Stimulated activated CD8-positive, alpha-beta memory T cell treated with anti-CD3 and anti-CD28 coated beads, Interleukin-12 subunit alpha, Interleukin-12 subunit beta, amount 100 ng/mL, for 1 hour (primary cell): Measurements from ENCODE around the gene PSMB5.

Experiments
- DNase-seq: peaks from one replicate; pipeline ENCODE4 v3.0.0-alpha.2; 2020; ENCODE audit warnings: low read depth

PSMB5 gene

GRCh38 chr14:23043754-23044153 lies 9.1 kb upstream of the PSMB5 start:
- DNase-seq: no peak

- DNase-seq: no peak
Observed at GRCh38 chr14:23043145-23043544, 8.4 kb upstream of the PSMB5 start.

GRCh38 chr14:23042162-23042965 lies 7.7 kb upstream of the PSMB5 start, which contains the start of gene PSMB11:
TSS of gene PSMB11 (plus strand) at chr14:23042212. CDS start at chr14:23042226, 14 bp downstream.
- DNase-seq: no peak

- DNase-seq: no peak
Observed at GRCh38 chr14:23041729-23042128, 7.0 kb upstream of the PSMB5 start.

- no peak for DNase-seq
Observed at GRCh38 chr14:23040100-23040499, 5.4 kb upstream of the PSMB5 start.

GRCh38 chr14:23035303-23036144 lies 824 bp upstream of the PSMB5 start:
- no peak for DNase-seq

- DNase-seq: no peak
Observed at GRCh38 chr14:23033801-23034497, 751 bp downstream of the PSMB5 start.

- DNase-seq: no peak
Observed at GRCh38 chr14:23033251-23033727, 1.4 kb downstream of the PSMB5 start.

- DNase-seq: no peak
Observed at GRCh38 chr14:23030936-23031335, 3.8 kb downstream of the PSMB5 start.

- DNase-seq: no peak
Observed at GRCh38 chr14:23028799-23029198, 5.9 kb downstream of the PSMB5 start.

GRCh38 chr14:23025151-23025814 lies 9.4 kb downstream of the PSMB5 start:
- no peak for DNase-seq

- no peak for DNase-seq
Observed at GRCh38 chr14:23024612-23025075, 10.1 kb downstream of the PSMB5 start.

- DNase-seq: no peak
Observed at GRCh38 chr14:23023795-23024152, 10.9 kb downstream of the PSMB5 start.

GRCh38 chr14:23023022-23023794 lies 11.5 kb downstream of the PSMB5 start:
- no peak for DNase-seq

GRCh38 chr14:23021889-23022442 lies 12.7 kb downstream of the PSMB5 start:
- DNase-seq: no peak

- DNase-seq: no peak
Observed at GRCh38 chr14:23021434-23021833, 13.3 kb downstream of the PSMB5 start.

- DNase-seq: no peak
Observed at GRCh38 chr14:23020143-23021128, 14.3 kb downstream of the PSMB5 start.

- DNase-seq: no peak
Observed at GRCh38 chr14:23018107-23018506, 16.6 kb downstream of the PSMB5 start.

- DNase-seq: no peak
Observed at GRCh38 chr14:23017091-23017490, 17.6 kb downstream of the PSMB5 start.
